CD14-positive monocyte (primary cell): ENCODE data around the gene FRRS1L. TPM values are rescaled to one million over a fixed set of nuclear protein-coding genes. Genes with fewer than 3 reads are reported as not detected.

Experiments used
- DNase-seq, 3 donors: peaks; one replicate each; pipeline ENCODE4 v3.0.0-alpha.2; 2011 to 2022
- H2AFZ ChIP-seq: 2 replicates; pipeline ENCODE4 v1.6.0; 2012; ENCODE audit warnings: mild to moderate bottlenecking, low read depth, low read length, inconsistent platforms; ENCODE audit not compliant: insufficient read depth, poor library complexity, severe bottlenecking
- H3K27ac ChIP-seq, 2 donors: 1 replicate in 1 of 2; 2 replicates in 1 of 2; pipeline ENCODE4 v1.5.1; 2012 to 2013; ENCODE audit warnings: low read length in 2 of 2, control low read depth in 1 of 2, inconsistent platforms in 1 of 2, low read depth in 1 of 2, mild to moderate bottlenecking in 1 of 2
- H3K27me3 ChIP-seq, 2 donors: one replicate each; pipeline versions ENCODE4 v1.6.0 to v1.6.1; 2011 to 2013; ENCODE audit warnings: low read length in 2 of 2; ENCODE audit not compliant: control insufficient read depth in 2 of 2, insufficient read depth in 2 of 2
- H3K36me3 ChIP-seq, 2 donors: replicated peaks in 1 of 2; 1 replicate in 1 of 2; 2 replicates in 1 of 2; pipeline versions ENCODE4 v1.5.1 to v1.6.1; 2012 to 2013; ENCODE audit warnings: low read length in 2 of 2, control low read depth in 1 of 2, inconsistent platforms in 1 of 2, mild to moderate bottlenecking in 1 of 2; ENCODE audit not compliant: insufficient read depth in 2 of 2, control insufficient read depth in 1 of 2
- H3K4me1 ChIP-seq, 2 donors: 1 replicate in 1 of 2; 2 replicates in 1 of 2; pipeline versions ENCODE4 v1.5.1 to v1.6.1; 2012 to 2013; ENCODE audit warnings: low read length in 2 of 2, control low read depth in 1 of 2, inconsistent platforms in 1 of 2, mild to moderate bottlenecking in 1 of 2, moderate library complexity in 1 of 2; ENCODE audit not compliant: insufficient read depth in 2 of 2, control insufficient read depth in 1 of 2
- H3K4me2 ChIP-seq: replicated peaks from 2 replicates; pipeline ENCODE3; 2012; ENCODE audit warnings: low read length, moderate library complexity, mild to moderate bottlenecking; ENCODE audit not compliant: poor library complexity, severe bottlenecking; ENCODE audit errors: extremely low read depth
- H3K4me3 ChIP-seq, 3 experiments: fragments of 200-600 bp in 1 of 3; sonication (generic) in 1 of 3; replicated peaks in 1 of 3; 1 replicate in 2 of 3; 2 replicates in 1 of 3; pipeline ENCODE4 v1.5.1; 2011 to 2013; ENCODE audit warnings: low read length in 3 of 3, mild to moderate bottlenecking in 3 of 3, control low read depth in 2 of 3, low read depth in 2 of 3, inconsistent platforms in 1 of 3, moderate library complexity in 1 of 3
- H3K79me2 ChIP-seq: 2 replicates; pipeline ENCODE4 v1.6.0; 2012; ENCODE audit warnings: mild to moderate bottlenecking, control low read depth, inconsistent platforms, low read length, moderate library complexity; ENCODE audit not compliant: insufficient read depth
- H3K9ac ChIP-seq: 2 replicates; pipeline ENCODE4 v1.6.0; 2017; ENCODE audit warnings: low read length, mild to moderate bottlenecking; ENCODE audit not compliant: insufficient read depth, poor library complexity, severe bottlenecking
- H3K9me3 ChIP-seq, 2 donors: replicated peaks in 1 of 2; 1 replicate in 1 of 2; 2 replicates in 1 of 2; pipeline versions ENCODE4 v1.5.1 to v1.6.1; 2012 to 2013; ENCODE audit warnings: low read length in 2 of 2, control low read depth in 1 of 2; ENCODE audit not compliant: control insufficient read depth in 1 of 2, insufficient read depth in 1 of 2
- H4K20me1 ChIP-seq: 2 replicates; pipeline ENCODE4 v1.6.0; 2012; ENCODE audit warnings: mild to moderate bottlenecking, low read length, control low read depth, moderate library complexity; ENCODE audit not compliant: insufficient read depth
- H3K27ac Mint-ChIP-seq, 7 donors: one replicate each; pipeline ENCODE4 v1.8.0; 2020; ENCODE audit warnings: mild to moderate bottlenecking in 7 of 7, mixed read lengths in 7 of 7, moderate library complexity in 6 of 7, inconsistent platforms in 2 of 7
- H3K27me3 Mint-ChIP-seq, 3 donors: one replicate each; pipeline ENCODE4 v1.8.0; 2021 to 2022; ENCODE audit warnings: low read depth in 3 of 3, mild to moderate bottlenecking in 3 of 3, mixed read lengths in 3 of 3, moderate library complexity in 3 of 3, inconsistent platforms in 1 of 3
- H3K36me3 Mint-ChIP-seq, 2 donors: one replicate each; pipeline ENCODE4 v1.8.0; 2020; ENCODE audit warnings: mixed read lengths in 2 of 2, inconsistent platforms in 1 of 2, mild to moderate bottlenecking in 1 of 2
- H3K4me1 Mint-ChIP-seq: one replicate; pipeline ENCODE4 v1.8.0; 2020; ENCODE audit warnings: mild to moderate bottlenecking, mixed read lengths
- H3K4me3 Mint-ChIP-seq, 2 donors: one replicate each; pipeline ENCODE4 v1.8.0; 2020; ENCODE audit warnings: mild to moderate bottlenecking in 2 of 2, mixed read lengths in 2 of 2, moderate library complexity in 1 of 2
- H3K9me3 Mint-ChIP-seq, 7 donors: one replicate each; pipeline ENCODE4 v1.8.0; 2020 to 2022; ENCODE audit warnings: mixed read lengths in 7 of 7, mild to moderate bottlenecking in 6 of 7, moderate library complexity in 6 of 7, inconsistent platforms in 2 of 7
- WGBS: methylation state at CpG from one replicate; pipeline ENCODE4 v1.1.5; 2013; ENCODE audit warnings: missing lambda C conversion rate; ENCODE audit not compliant: insufficient coverage; 5-methylcytosine and 5-hydroxymethylcytosine counted together
- intact Hi-C, 2 donors: fragments of 100-400 bp; cut with micrococcal nuclease; formaldehyde crosslinking; loops; one replicate each; pipeline versions ENCODE4 v1.15.0 to v1.15.1; 2023
- polyA plus RNA-seq, 3 donors: library from polyadenylated mRNA; depleted of rRNA in 1 of 3; unstranded in 2 of 3; stranded (reverse) in 1 of 3; fragments of 300-500 nt in 2 of 3; fragments of >200 nt in 1 of 3; fragmentation: Illumina TruSeq in 2 of 3; gene quantifications; 1 replicate in 2 of 3; 2 replicates in 1 of 3; pipeline ENCODE4 v1.2.3, GENCODE V29; 2012 to 2021
- TF ChIP-seq, protein P1 (sequence below): fragments of 200-600 bp; IDR thresholded peaks from one replicate; pipeline ENCODE4 v1.8.0; 2022; ENCODE audit warnings: antibody characterized with exemption, mild to moderate bottlenecking

The FRRS1L gene
- polyA plus RNA-seq, 3 donors: not detected

DNA sequence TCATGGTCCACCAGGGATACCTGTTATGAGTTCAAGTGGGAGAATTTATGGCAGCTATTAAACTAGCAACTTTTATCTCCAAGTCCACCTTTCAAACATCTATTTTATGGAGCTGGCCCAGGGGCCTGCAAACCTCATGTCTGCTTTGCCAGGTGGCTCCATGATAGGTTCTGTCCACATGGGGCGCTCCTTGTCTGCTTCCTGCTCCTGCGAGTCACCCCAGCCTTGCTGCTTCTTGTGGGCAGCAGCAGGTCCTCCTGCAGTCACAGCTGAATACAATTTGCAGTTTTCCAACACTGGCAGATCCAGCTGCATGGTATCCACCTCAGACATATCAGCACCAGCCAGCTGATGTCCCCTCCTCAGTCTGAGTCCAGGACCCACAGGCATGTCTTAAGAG lies 39.6 kb upstream of the FRRS1L start:
- peaks cover 0 to 6% (median 0%) of the 10 kb centered on the region in 7 donors for H3K9me3 Mint-ChIP-seq
- intact Hi-C loops: no loop called here
- no peaks in the 10 kb centered on the region for H3K79me2 ChIP-seq
- TF ChIP-seq, protein P1, sequence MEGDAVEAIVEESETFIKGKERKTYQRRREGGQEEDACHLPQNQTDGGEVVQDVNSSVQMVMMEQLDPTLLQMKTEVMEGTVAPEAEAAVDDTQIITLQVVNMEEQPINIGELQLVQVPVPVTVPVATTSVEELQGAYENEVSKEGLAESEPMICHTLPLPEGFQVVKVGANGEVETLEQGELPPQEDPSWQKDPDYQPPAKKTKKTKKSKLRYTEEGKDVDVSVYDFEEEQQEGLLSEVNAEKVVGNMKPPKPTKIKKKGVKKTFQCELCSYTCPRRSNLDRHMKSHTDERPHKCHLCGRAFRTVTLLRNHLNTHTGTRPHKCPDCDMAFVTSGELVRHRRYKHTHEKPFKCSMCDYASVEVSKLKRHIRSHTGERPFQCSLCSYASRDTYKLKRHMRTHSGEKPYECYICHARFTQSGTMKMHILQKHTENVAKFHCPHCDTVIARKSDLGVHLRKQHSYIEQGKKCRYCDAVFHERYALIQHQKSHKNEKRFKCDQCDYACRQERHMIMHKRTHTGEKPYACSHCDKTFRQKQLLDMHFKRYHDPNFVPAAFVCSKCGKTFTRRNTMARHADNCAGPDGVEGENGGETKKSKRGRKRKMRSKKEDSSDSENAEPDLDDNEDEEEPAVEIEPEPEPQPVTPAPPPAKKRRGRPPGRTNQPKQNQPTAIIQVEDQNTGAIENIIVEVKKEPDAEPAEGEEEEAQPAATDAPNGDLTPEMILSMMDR: no peak
- no peaks in the 10 kb centered on the region for H4K20me1 ChIP-seq
- H3K4me2 ChIP-seq: no peak overlapping the region
- H2AFZ ChIP-seq: no peak overlapping the region
- no peak for DNase-seq
- no peaks in the 10 kb centered on the region for H3K9me3 ChIP-seq
- H3K27ac ChIP-seq: no peak overlapping the region
- no peak overlapping the region for H3K4me3 Mint-ChIP-seq
- peaks cover 0 to 5% of the 10 kb centered on the region in 2 donors for H3K27me3 ChIP-seq
- H3K9ac ChIP-seq: no peak overlapping the region
- H3K4me3 ChIP-seq: no peak overlapping the region
- 54% methylated on average over 2 of the region's 2 CpGs for WGBS
- no peaks in the 10 kb centered on the region for H3K4me1 Mint-ChIP-seq
- H3K4me1 ChIP-seq: no peaks in the 10 kb centered on the region
- H3K27ac Mint-ChIP-seq: no peak overlapping the region
- no peaks in the 10 kb centered on the region for H3K36me3 Mint-ChIP-seq
- peaks cover 5 to 19% (median 17%) of the 10 kb centered on the region in 3 donors for H3K27me3 Mint-ChIP-seq
- no peaks in the 10 kb centered on the region for H3K36me3 ChIP-seq

DNA sequence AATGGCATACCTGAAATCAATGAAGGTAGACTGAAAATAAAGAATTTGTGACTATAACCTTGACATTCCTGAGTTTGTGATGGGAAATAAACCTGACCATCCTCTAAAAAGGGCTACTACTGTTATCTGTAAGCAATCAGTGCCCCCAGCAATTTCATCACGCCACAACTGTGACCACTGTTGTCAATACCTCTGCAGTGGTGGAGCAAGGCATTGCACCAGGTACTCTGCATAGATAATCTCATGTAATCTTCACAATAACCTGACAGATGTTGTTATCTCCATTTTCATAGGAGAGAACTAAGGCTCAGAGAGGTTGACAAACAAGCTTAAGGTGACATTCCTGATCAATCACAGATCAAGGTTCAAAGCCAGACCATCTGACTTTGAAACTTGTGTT lies 38.5 kb upstream of the FRRS1L start:
- H3K27ac ChIP-seq: no peak overlapping the region
- no peaks in the 10 kb centered on the region for H3K4me1 Mint-ChIP-seq

More for the DNA sequence above, 38.5 kb upstream of the FRRS1L start:
- H2AFZ ChIP-seq: no peak overlapping the region
- no peaks in the 10 kb centered on the region for H3K9me3 ChIP-seq
- no peaks in the 10 kb centered on the region for H3K4me1 ChIP-seq
- H3K4me3 ChIP-seq: no peak overlapping the region
- no peak overlapping the region for H3K9ac ChIP-seq
- H3K79me2 ChIP-seq: no peaks in the 10 kb centered on the region
- H3K4me2 ChIP-seq: no peak overlapping the region
- Mint-ChIP-seq H3K36me3 (no peaks in the 10 kb centered on the region), H3K4me3 (no peak overlapping the region), H3K9me3 (peaks cover 0 to 5% (median 0%) of the 10 kb centered on the region in 7 donors), H3K27ac (no peak overlapping the region), H3K27me3 (peaks cover 5 to 20% (median 16%) of the 10 kb centered on the region in 3 donors)
- intact Hi-C loops: no loop called here
- no peaks in the 10 kb centered on the region for H4K20me1 ChIP-seq
- no CpG with 5 or more reads among the region's 1 CpG for WGBS
- TF ChIP-seq, protein P1: no peak
- H3K36me3 ChIP-seq: no peaks in the 10 kb centered on the region
- no peak for DNase-seq
- H3K27me3 ChIP-seq: peaks cover 0 to 6% of the 10 kb centered on the region in 2 donors
